HG03159 (cell line): Measurements from ENCODE around the gene NKIRAS1.
"Not testable (repeated sequence)": the region's sequence is repeated elsewhere in the genome, so short reads cannot be mapped to it uniquely, and the experiment has no call there.

Source experiments
- ATAC-seq: cut with Tn5 transposase; IDR thresholded peaks from one replicate; pipeline ENCODE4 v1.9.1; 2021; ENCODE audit warnings: mild to moderate bottlenecking, moderate library complexity; ENCODE audit not compliant: unreplicated experiment

NKIRAS1 gene

GRCh38 chr3:23941440-23941839 lies 24.6 kb upstream of the NKIRAS1 start:
- ATAC-seq = no peak

- ATAC-seq = no peak
These were observed 24.0 kb upstream of the NKIRAS1 start for GRCh38 chr3:23940775-23941174.

GRCh38 chr3:23938688-23939087 lies 21.9 kb upstream of the NKIRAS1 start:
- ATAC-seq = no peak

- no peak for ATAC-seq
These were observed 20.5 kb upstream of the NKIRAS1 start for GRCh38 chr3:23937296-23937695.

- no peak for ATAC-seq
These were observed 17.5 kb upstream of the NKIRAS1 start for GRCh38 chr3:23934253-23934652.

GRCh38 chr3:23932571-23932970 lies 15.8 kb upstream of the NKIRAS1 start:
- no peak for ATAC-seq

- no peak for ATAC-seq
These were observed 14.8 kb upstream of the NKIRAS1 start for GRCh38 chr3:23931597-23931996.

GRCh38 chr3:23928524-23928923 lies 11.7 kb upstream of the NKIRAS1 start:
- ATAC-seq = no peak

GRCh38 chr3:23926736-23927135 lies 9.9 kb upstream of the NKIRAS1 start:
- ATAC-seq = no peak

- ATAC-seq = no peak
These were observed 9.5 kb upstream of the NKIRAS1 start for GRCh38 chr3:23926246-23926645.

GRCh38 chr3:23923786-23924185 lies 7.0 kb upstream of the NKIRAS1 start:
- no peak for ATAC-seq

- ATAC-seq = no peak
These were observed 4.3 kb upstream of the NKIRAS1 start for GRCh38 chr3:23921052-23921511.

- ATAC-seq = no peak
These were observed 3.4 kb upstream of the NKIRAS1 start for GRCh38 chr3:23920151-23920655.

- ATAC-seq = no peak
These were observed 2.8 kb upstream of the NKIRAS1 start for GRCh38 chr3:23919628-23920027.

- not testable (repeated sequence) for ATAC-seq
These were observed 1.5 kb upstream of the NKIRAS1 start for GRCh38 chr3:23918331-23918730.

GRCh38 chr3:23917679-23918303 lies 1.0 kb upstream of the NKIRAS1 start:
- not testable (repeated sequence) for ATAC-seq

GRCh38 chr3:23916152-23916885 lies 471 bp downstream of the NKIRAS1 start:
- ATAC-seq = peak; percentile 47

- no peak for ATAC-seq
These were observed 1.2 kb downstream of the NKIRAS1 start for GRCh38 chr3:23915537-23916108.

GRCh38 chr3:23913873-23914743 lies 2.7 kb downstream of the NKIRAS1 start:
- no peak for ATAC-seq

GRCh38 chr3:23913182-23913581 lies 3.6 kb downstream of the NKIRAS1 start:
- no peak for ATAC-seq

GRCh38 chr3:23912335-23912734 lies 4.5 kb downstream of the NKIRAS1 start:
- not testable (repeated sequence) for ATAC-seq
